ENCODE data around the gene METAP1D. TPM values are rescaled to one million over a fixed set of nuclear protein-coding genes. Genes with fewer than 3 reads are reported as not detected.

METAP1D gene
- total RNA-seq, 1 experiment from 2014 or later = 5.2 TPM

DNA sequence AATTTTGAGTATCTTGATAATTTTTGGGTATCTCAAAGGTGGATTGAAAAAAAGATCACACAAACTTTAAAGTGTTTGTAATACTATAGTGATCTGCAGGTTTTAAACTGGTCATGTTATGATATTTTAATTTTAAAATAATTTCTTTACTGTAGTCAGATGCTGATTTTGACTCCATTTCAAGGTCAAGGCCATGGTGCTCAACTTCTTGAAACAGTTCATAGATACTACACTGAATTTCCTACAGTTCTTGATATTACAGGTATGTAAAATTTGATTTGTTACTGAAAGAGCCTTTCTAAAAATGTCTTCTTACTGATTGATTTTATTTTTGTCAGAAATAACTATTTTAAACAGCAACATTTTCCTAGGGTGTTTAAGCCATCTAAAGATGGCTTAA is 33.1 kb upstream of the METAP1D start:
- H3K56ac ChIP-seq (ENCODE audit: insufficient read length, low read depth, low read length) = no peak overlapping the region
- TF ChIP-seq, protein P1, sequence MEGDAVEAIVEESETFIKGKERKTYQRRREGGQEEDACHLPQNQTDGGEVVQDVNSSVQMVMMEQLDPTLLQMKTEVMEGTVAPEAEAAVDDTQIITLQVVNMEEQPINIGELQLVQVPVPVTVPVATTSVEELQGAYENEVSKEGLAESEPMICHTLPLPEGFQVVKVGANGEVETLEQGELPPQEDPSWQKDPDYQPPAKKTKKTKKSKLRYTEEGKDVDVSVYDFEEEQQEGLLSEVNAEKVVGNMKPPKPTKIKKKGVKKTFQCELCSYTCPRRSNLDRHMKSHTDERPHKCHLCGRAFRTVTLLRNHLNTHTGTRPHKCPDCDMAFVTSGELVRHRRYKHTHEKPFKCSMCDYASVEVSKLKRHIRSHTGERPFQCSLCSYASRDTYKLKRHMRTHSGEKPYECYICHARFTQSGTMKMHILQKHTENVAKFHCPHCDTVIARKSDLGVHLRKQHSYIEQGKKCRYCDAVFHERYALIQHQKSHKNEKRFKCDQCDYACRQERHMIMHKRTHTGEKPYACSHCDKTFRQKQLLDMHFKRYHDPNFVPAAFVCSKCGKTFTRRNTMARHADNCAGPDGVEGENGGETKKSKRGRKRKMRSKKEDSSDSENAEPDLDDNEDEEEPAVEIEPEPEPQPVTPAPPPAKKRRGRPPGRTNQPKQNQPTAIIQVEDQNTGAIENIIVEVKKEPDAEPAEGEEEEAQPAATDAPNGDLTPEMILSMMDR (conservative IDR thresholded peaks at IDR 0.05) = no peak
- Mint-ChIP-seq H3K27me3 (ENCODE audit: low read depth) (no peaks in the 10 kb centered on the region), H3K36me3 (ENCODE audit: insufficient read depth in 1 of 3, low read depth in 3 of 3) (peaks cover 6 to 28% (median 18%) of the 10 kb centered on the region in 3 experiments; a peak in 5 of 7 replicates), H3K27ac (no peak overlapping the region), H3K4me1 (no peaks in the 10 kb centered on the region), H3K9me3 (no peaks in the 10 kb centered on the region), H3K4me3 (no peak overlapping the region)
- H3K4ac ChIP-seq (ENCODE audit: low read depth, low read length) = no peak overlapping the region
- no peak overlapping the region for H3T11ph ChIP-seq (ENCODE audit: low read length)
- H3K79me1 ChIP-seq (ENCODE audit: insufficient read depth, low read depth, low read length, poor library complexity, severe bottlenecking) = no peaks in the 10 kb centered on the region
- H3K9me3 ChIP-seq (ENCODE audit: control insufficient read depth, low read depth, low read length) = no peaks in the 10 kb centered on the region
- no peak overlapping the region for H2BK15ac ChIP-seq (ENCODE audit: low read depth, low read length)
- no peak overlapping the region for H3K14ac ChIP-seq (ENCODE audit: insufficient read depth, low read length)
- H2BK120ac ChIP-seq (ENCODE audit: low read depth, low read length, poor library complexity, severe bottlenecking) = no peak overlapping the region
- no peak overlapping the region for H2AK5ac ChIP-seq (ENCODE audit: insufficient read length, low read length)
- no peak overlapping the region for H4K91ac ChIP-seq (ENCODE audit: insufficient read length, low read depth, low read length)
- no peak for DNase-seq
- no peak overlapping the region for H2BK20ac ChIP-seq (ENCODE audit: low read depth, low read length, poor library complexity, severe bottlenecking)
- no peak overlapping the region for H2BK12ac ChIP-seq (ENCODE audit: insufficient read length, low read depth, low read length)
- no peak overlapping the region for H3K9ac ChIP-seq (ENCODE audit: extremely low read depth, insufficient read length, low read length)
- H4K20me1 ChIP-seq (ENCODE audit: control insufficient read depth, insufficient read depth, insufficient read length) = no peaks in the 10 kb centered on the region
- no peak overlapping the region for H4K5ac ChIP-seq (ENCODE audit: insufficient read length, low read depth, low read length)
- no peak overlapping the region for H3K23ac ChIP-seq (ENCODE audit: insufficient read length, low read depth, low read length)
- no peaks in the 10 kb centered on the region for H3K27me3 ChIP-seq (ENCODE audit: insufficient read depth, low read length)
- no peak overlapping the region for H3K4me2 ChIP-seq (ENCODE audit: insufficient read depth, insufficient read length, low read length)
- no peak overlapping the region for H3K18ac ChIP-seq (ENCODE audit: insufficient read length, low read depth, low read length)
- H2BK5ac ChIP-seq (ENCODE audit: insufficient read length, low read length) = no peak overlapping the region
- no peak overlapping the region for H2AFZ ChIP-seq (ENCODE audit: low read length)
- no peaks in the 10 kb centered on the region for H3K4me1 ChIP-seq (ENCODE audit: insufficient read depth, low read length)
- H4K8ac ChIP-seq (replicated peaks; ENCODE audit: insufficient read length, low read depth, low read length) = no peak overlapping the region
- H3K27ac ChIP-seq (ENCODE audit: insufficient read length, low read depth, low read length) = no peak overlapping the region
- H3K79me2 ChIP-seq (ENCODE audit: insufficient read depth, low read length) = no peaks in the 10 kb centered on the region
- H3K23me2 ChIP-seq (ENCODE audit: insufficient read length, low read depth, low read length, poor library complexity, severe bottlenecking) = no peaks in the 10 kb centered on the region
